H9 (cell line): ENCODE data around the gene ZFP36. TPM values are rescaled to one million over a fixed set of nuclear protein-coding genes. Genes with fewer than 3 reads are reported as not detected.

Experiments
- DNase-seq: peaks from one replicate; pipeline ENCODE4 v3.0.0-alpha.2; 2017
- H2AFZ ChIP-seq: one replicate; pipeline ENCODE4 v1.6.1; 2013; ENCODE audit warnings: mild to moderate bottlenecking, low read length, control low read depth, moderate library complexity
- H2AK5ac ChIP-seq: 2 replicates; pipeline ENCODE4 v1.6.1; 2013; ENCODE audit warnings: low read length, control low read depth, mixed read lengths; ENCODE audit not compliant: insufficient read length
- H2BK120ac ChIP-seq: one replicate; pipeline ENCODE4 v1.6.1; 2013; ENCODE audit warnings: low read depth, mild to moderate bottlenecking, low read length, control low read depth, inconsistent platforms; ENCODE audit not compliant: poor library complexity, severe bottlenecking
- H2BK12ac ChIP-seq: 2 replicates; pipeline ENCODE4 v1.6.1; 2013; ENCODE audit warnings: low read length, control low read depth, mixed read lengths, low read depth; ENCODE audit not compliant: insufficient read length
- H2BK15ac ChIP-seq: 2 replicates; pipeline ENCODE4 v1.6.1; 2013; ENCODE audit warnings: low read depth, low read length, control low read depth
- H2BK20ac ChIP-seq: one replicate; pipeline ENCODE4 v1.6.1; 2013; ENCODE audit warnings: low read depth, mild to moderate bottlenecking, low read length, control low read depth, inconsistent platforms; ENCODE audit not compliant: poor library complexity, severe bottlenecking
- H2BK5ac ChIP-seq: 2 replicates; pipeline ENCODE4 v1.6.1; 2013; ENCODE audit warnings: low read length, control low read depth, mixed read lengths; ENCODE audit not compliant: insufficient read length
- H3K14ac ChIP-seq: 2 replicates; pipeline ENCODE4 v1.6.1; 2013; ENCODE audit warnings: low read length, control low read depth; ENCODE audit not compliant: insufficient read depth
- H3K18ac ChIP-seq: 2 replicates; pipeline ENCODE4 v1.6.1; 2013; ENCODE audit warnings: low read depth, mild to moderate bottlenecking, mixed read lengths, low read length, control low read depth; ENCODE audit not compliant: insufficient read length
- H3K23ac ChIP-seq: 2 replicates; pipeline ENCODE4 v1.6.1; 2013; ENCODE audit warnings: low read length, control low read depth, mixed read lengths, low read depth; ENCODE audit not compliant: insufficient read length
- H3K23me2 ChIP-seq: 2 replicates; pipeline ENCODE4 v1.6.1; 2013; ENCODE audit warnings: low read depth, mild to moderate bottlenecking, mixed read lengths, low read length, control low read depth; ENCODE audit not compliant: insufficient read length, poor library complexity, severe bottlenecking
- H3K27ac ChIP-seq: 2 replicates; pipeline ENCODE4 v1.5.1; 2013; ENCODE audit warnings: low read length, control low read depth, mixed read lengths, low read depth; ENCODE audit not compliant: insufficient read length
- H3K27me3 ChIP-seq: 2 replicates; pipeline ENCODE4 v1.6.1; 2013; ENCODE audit warnings: low read length, control low read depth, inconsistent platforms; ENCODE audit not compliant: insufficient read depth
- H3K4ac ChIP-seq: 2 replicates; pipeline ENCODE4 v1.6.1; 2013; ENCODE audit warnings: low read depth, mild to moderate bottlenecking, control low read depth, inconsistent platforms, low read length, moderate library complexity
- H3K4me1 ChIP-seq: 2 replicates; pipeline ENCODE4 v1.6.1; 2013; ENCODE audit warnings: low read length, control low read depth, inconsistent platforms; ENCODE audit not compliant: insufficient read depth
- H3K4me2 ChIP-seq: 2 replicates; pipeline ENCODE4 v1.6.1; 2013; ENCODE audit warnings: low read length, control low read depth, mixed read lengths; ENCODE audit not compliant: insufficient read length, insufficient read depth
- H3K56ac ChIP-seq: 2 replicates; pipeline ENCODE4 v1.6.1; 2013; ENCODE audit warnings: low read depth, mild to moderate bottlenecking, mixed read lengths, low read length, control low read depth; ENCODE audit not compliant: insufficient read length
- H3K79me1 ChIP-seq: 2 replicates; pipeline ENCODE4 v1.6.1; 2013; ENCODE audit warnings: low read depth, mild to moderate bottlenecking, moderate library complexity, low read length, control low read depth, inconsistent platforms; ENCODE audit not compliant: insufficient read depth, poor library complexity, severe bottlenecking
- H3K79me2 ChIP-seq: 2 replicates; pipeline ENCODE4 v1.6.1; 2013; ENCODE audit warnings: low read length, control low read depth, inconsistent platforms; ENCODE audit not compliant: insufficient read depth
- H3K9ac ChIP-seq: 2 replicates; pipeline ENCODE4 v1.6.1; 2013; ENCODE audit warnings: low read length, control low read depth, mixed read lengths; ENCODE audit not compliant: insufficient read length; ENCODE audit errors: extremely low read depth
- H3K9me3 ChIP-seq: one replicate; pipeline ENCODE4 v1.6.1; 2013; ENCODE audit warnings: low read depth, low read length, inconsistent platforms; ENCODE audit not compliant: control insufficient read depth
- H3T11ph ChIP-seq: one replicate; pipeline ENCODE4 v1.6.1; 2013; ENCODE audit warnings: mild to moderate bottlenecking, low read length, control low read depth, inconsistent platforms
- H4K20me1 ChIP-seq: one replicate; pipeline ENCODE4 v1.6.1; 2013; ENCODE audit not compliant: control insufficient read depth, insufficient read length, insufficient read depth
- H4K5ac ChIP-seq: 2 replicates; pipeline ENCODE4 v1.6.1; 2013; ENCODE audit warnings: low read depth, mild to moderate bottlenecking, mixed read lengths, low read length, control low read depth; ENCODE audit not compliant: insufficient read length
- H4K8ac ChIP-seq: replicated peaks from 2 replicates; pipeline ENCODE4 v1.6.1; 2013; ENCODE audit warnings: low read length, control low read depth, mixed read lengths, low read depth; ENCODE audit not compliant: insufficient read length
- H4K91ac ChIP-seq: 2 replicates; pipeline ENCODE4 v1.6.1; 2013; ENCODE audit warnings: low read depth, mild to moderate bottlenecking, moderate library complexity, mixed read lengths, low read length, control low read depth; ENCODE audit not compliant: insufficient read length
- H3K27ac Mint-ChIP-seq, 3 experiments: 2 replicates in 2 of 3; 3 replicates in 1 of 3; pipeline ENCODE4 v1.8.0; 2020 to 2021; ENCODE audit warnings: mixed read lengths in 3 of 3, mild to moderate bottlenecking in 1 of 3, moderate library complexity in 1 of 3
- H3K27me3 Mint-ChIP-seq: 2 replicates; pipeline ENCODE4 v1.8.0; 2021; ENCODE audit warnings: low read depth, mild to moderate bottlenecking, moderate library complexity, mixed read lengths
- H3K36me3 Mint-ChIP-seq, 3 experiments: 2 replicates in 2 of 3; 3 replicates in 1 of 3; pipeline ENCODE4 v1.8.0; 2020 to 2021; ENCODE audit warnings: low read depth in 3 of 3, mixed read lengths in 3 of 3; ENCODE audit not compliant: insufficient read depth in 1 of 3
- H3K4me1 Mint-ChIP-seq, 2 experiments: 2 replicates each; pipeline ENCODE4 v1.8.0; 2020; ENCODE audit warnings: mixed read lengths in 2 of 2
- H3K4me3 Mint-ChIP-seq, 2 experiments: 2 replicates in 1 of 2; 3 replicates in 1 of 2; pipeline ENCODE4 v1.8.0; 2020 to 2021; ENCODE audit warnings: mild to moderate bottlenecking in 2 of 2, mixed read lengths in 2 of 2, moderate library complexity in 1 of 2
- H3K9me3 Mint-ChIP-seq, 2 experiments: 2 replicates in 1 of 2; 3 replicates in 1 of 2; pipeline ENCODE4 v1.8.0; 2020; ENCODE audit warnings: mild to moderate bottlenecking in 2 of 2, mixed read lengths in 2 of 2, moderate library complexity in 1 of 2
- WGBS: extraction: QIAGEN DNeasy Blood & Tissue Kit; methylation state at CpG from one replicate; pipeline ENCODE4 v1.1.7; 2013; ENCODE audit warnings: missing lambda C conversion rate, low lambda C conversion rate, mixed read lengths; ENCODE audit not compliant: insufficient read length; ENCODE audit errors: extremely low coverage; 5-methylcytosine and 5-hydroxymethylcytosine counted together
- total RNA-seq: library from RNA; stranded (reverse); gene quantifications from 2 replicates; pipeline ENCODE4 v1.2.1, GENCODE V29; 2021
- TF ChIP-seq, protein P1 (sequence below): fragments of 200-600 bp; sonication (generic); conservative IDR thresholded peaks from 3 replicates; pipeline ENCODE4 v1.8.0; 2021; ENCODE audit warnings: antibody characterized with exemption, mild to moderate bottlenecking

ZFP36 gene
- total RNA-seq, 1 experiment from 2014 or later = 14.6 TPM

- H3K4me1 ChIP-seq = no peaks in the 10 kb centered on the region
- DNase-seq = no peak
- H2BK15ac ChIP-seq = no peak overlapping the region
- H3K4me2 ChIP-seq = no peak overlapping the region
- no peak overlapping the region for H3K23ac ChIP-seq
- H3K9ac ChIP-seq = no peak overlapping the region
- peak overlapping the region in 2 of 3 experiments; percentile 20 to 76; a peak in 2 of 7 replicates for H3K27ac Mint-ChIP-seq
- peaks cover 11% of the 10 kb centered on the region for H3K79me1 ChIP-seq
- H3K9me3 Mint-ChIP-seq = peaks cover 0 to 5% of the 10 kb centered on the region in 2 experiments; a peak in 2 of 5 replicates
- no peak overlapping the region for H2BK20ac ChIP-seq
- no peak overlapping the region for H2AFZ ChIP-seq
- H4K91ac ChIP-seq = no peak overlapping the region
- TF ChIP-seq, protein P1, sequence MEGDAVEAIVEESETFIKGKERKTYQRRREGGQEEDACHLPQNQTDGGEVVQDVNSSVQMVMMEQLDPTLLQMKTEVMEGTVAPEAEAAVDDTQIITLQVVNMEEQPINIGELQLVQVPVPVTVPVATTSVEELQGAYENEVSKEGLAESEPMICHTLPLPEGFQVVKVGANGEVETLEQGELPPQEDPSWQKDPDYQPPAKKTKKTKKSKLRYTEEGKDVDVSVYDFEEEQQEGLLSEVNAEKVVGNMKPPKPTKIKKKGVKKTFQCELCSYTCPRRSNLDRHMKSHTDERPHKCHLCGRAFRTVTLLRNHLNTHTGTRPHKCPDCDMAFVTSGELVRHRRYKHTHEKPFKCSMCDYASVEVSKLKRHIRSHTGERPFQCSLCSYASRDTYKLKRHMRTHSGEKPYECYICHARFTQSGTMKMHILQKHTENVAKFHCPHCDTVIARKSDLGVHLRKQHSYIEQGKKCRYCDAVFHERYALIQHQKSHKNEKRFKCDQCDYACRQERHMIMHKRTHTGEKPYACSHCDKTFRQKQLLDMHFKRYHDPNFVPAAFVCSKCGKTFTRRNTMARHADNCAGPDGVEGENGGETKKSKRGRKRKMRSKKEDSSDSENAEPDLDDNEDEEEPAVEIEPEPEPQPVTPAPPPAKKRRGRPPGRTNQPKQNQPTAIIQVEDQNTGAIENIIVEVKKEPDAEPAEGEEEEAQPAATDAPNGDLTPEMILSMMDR = no peak
- H2BK5ac ChIP-seq = no peak overlapping the region
- peaks cover 10 to 15% of the 10 kb centered on the region in 2 experiments for H3K4me1 Mint-ChIP-seq
- no peak overlapping the region for H2BK12ac ChIP-seq
- no peak overlapping the region for H2BK120ac ChIP-seq
- H4K20me1 ChIP-seq = peaks cover 2% of the 10 kb centered on the region
- H3K27ac ChIP-seq = no peak overlapping the region
- H3K56ac ChIP-seq = no peak overlapping the region
- peaks cover 18 to 55% (median 44%) of the 10 kb centered on the region in 3 experiments; a peak in 6 of 7 replicates for H3K36me3 Mint-ChIP-seq
- no peaks in the 10 kb centered on the region for H3K27me3 Mint-ChIP-seq
- no CpG with 5 or more reads among the region's 3 CpGs for WGBS
- H2AK5ac ChIP-seq = no peak overlapping the region
- H3K79me2 ChIP-seq = peaks cover 43% of the 10 kb centered on the region; the same call in 1 of the 2 replicates
- no peak overlapping the region for H3K14ac ChIP-seq
- no peak overlapping the region for H3K4me3 Mint-ChIP-seq
- H3K4ac ChIP-seq = no peak overlapping the region
- no peak overlapping the region for H4K5ac ChIP-seq
- H4K8ac ChIP-seq = no peak overlapping the region
- H3K27me3 ChIP-seq = no peaks in the 10 kb centered on the region
- H3T11ph ChIP-seq = no peak overlapping the region
- no peaks in the 10 kb centered on the region for H3K9me3 ChIP-seq
- H3K18ac ChIP-seq = no peak overlapping the region
- H3K23me2 ChIP-seq = peaks cover 5% of the 10 kb centered on the region
These were observed 41.6 kb downstream of the ZFP36 start for GRCh38 chr19:39448271-39448670.
